HG03354 (cell line): ENCODE results near the gene ADAMTSL1.

Experiments
- ATAC-seq: cut with Tn5 transposase; IDR thresholded peaks from one replicate; pipeline ENCODE4 v1.9.1; 2021; ENCODE audit warnings: mild to moderate bottlenecking; ENCODE audit not compliant: unreplicated experiment, poor library complexity, severe bottlenecking

Gene ADAMTSL1

GRCh38 chr9:18707489-18708205 is 233.7 kb downstream of the ADAMTSL1 start:
- ATAC-seq = no peak

GRCh38 chr9:18708429-18708828 is 234.5 kb downstream of the ADAMTSL1 start:
- no peak for ATAC-seq

- no peak for ATAC-seq
Observed at GRCh38 chr9:18710065-18710464, 236.1 kb downstream of the ADAMTSL1 start.

- no peak for ATAC-seq
Observed at GRCh38 chr9:18717759-18718158, 243.8 kb downstream of the ADAMTSL1 start.

- ATAC-seq = no peak
Observed at GRCh38 chr9:18718393-18718792, 244.4 kb downstream of the ADAMTSL1 start.

- no peak for ATAC-seq
Observed at GRCh38 chr9:18718932-18719331, 245.0 kb downstream of the ADAMTSL1 start.

- ATAC-seq = no peak
Observed at GRCh38 chr9:18720691-18721090, 246.7 kb downstream of the ADAMTSL1 start.

- no peak for ATAC-seq
Observed at GRCh38 chr9:18721267-18721994, 247.5 kb downstream of the ADAMTSL1 start.

GRCh38 chr9:18721995-18722310 is 248.0 kb downstream of the ADAMTSL1 start:
- no peak for ATAC-seq

GRCh38 chr9:18722882-18723281 is 248.9 kb downstream of the ADAMTSL1 start:
- no peak for ATAC-seq

- ATAC-seq = no peak
Observed at GRCh38 chr9:18723366-18723765, 249.4 kb downstream of the ADAMTSL1 start.

GRCh38 chr9:18726546-18726945 is 252.6 kb downstream of the ADAMTSL1 start:
- no peak for ATAC-seq

GRCh38 chr9:18727904-18728303 is 254.0 kb downstream of the ADAMTSL1 start:
- ATAC-seq = no peak

- no peak for ATAC-seq
Observed at GRCh38 chr9:18728642-18729041, 254.7 kb downstream of the ADAMTSL1 start.

- ATAC-seq = no peak
Observed at GRCh38 chr9:18730241-18730640, 256.3 kb downstream of the ADAMTSL1 start.

- ATAC-seq = no peak
Observed at GRCh38 chr9:18739127-18739526, 265.2 kb downstream of the ADAMTSL1 start.

- ATAC-seq = no peak
Observed at GRCh38 chr9:18739641-18740318, 265.8 kb downstream of the ADAMTSL1 start.

- ATAC-seq = no peak
Observed at GRCh38 chr9:18741359-18741758, 267.4 kb downstream of the ADAMTSL1 start.

GRCh38 chr9:18741945-18742344 is 268.0 kb downstream of the ADAMTSL1 start:
- no peak for ATAC-seq

GRCh38 chr9:18743421-18743820 is 269.5 kb downstream of the ADAMTSL1 start:
- no peak for ATAC-seq

GRCh38 chr9:18743971-18744370 is 270.0 kb downstream of the ADAMTSL1 start:
- ATAC-seq = no peak
